ENCODE measurements around the gene COX6A1. TPM values are rescaled to one million over a fixed set of nuclear protein-coding genes. Genes with fewer than 3 reads are reported as not detected.
A peak's percentile ranks its signal among the peaks of the same experiment; 100 is the strongest.

The COX6A1 gene
- total RNA-seq, 1 experiment from 2014 or later, result 2,042 TPM

DNA sequence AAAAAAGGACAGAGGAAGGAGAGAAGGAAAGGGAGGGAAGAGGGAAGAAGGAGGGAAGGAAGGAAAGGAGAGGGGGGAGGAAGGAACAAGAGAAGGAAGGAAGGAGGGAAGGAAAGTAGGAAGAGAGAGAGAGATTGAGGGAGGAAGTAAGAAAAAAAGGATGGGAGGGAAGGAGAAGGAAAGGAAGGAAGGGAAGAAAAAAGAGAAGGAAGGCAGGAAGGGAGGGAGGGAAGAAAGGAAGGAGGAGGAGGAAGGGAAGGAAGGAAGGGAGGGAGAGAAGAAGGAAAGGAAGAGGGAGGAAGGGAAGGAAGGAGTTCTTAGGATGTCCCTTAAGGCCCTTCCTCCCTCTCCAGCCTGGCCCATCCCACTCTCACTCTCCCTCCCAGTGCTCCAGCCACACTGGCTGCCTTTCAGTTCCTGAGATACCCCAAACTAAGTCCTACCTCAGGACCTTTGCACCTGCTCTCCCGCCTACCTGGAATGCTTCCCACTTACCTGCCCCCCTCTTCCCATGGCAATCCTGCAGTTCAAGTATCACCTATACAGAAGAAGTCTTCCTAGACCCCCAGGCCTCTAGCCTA is 47.3 kb upstream of the COX6A1 start:
- Histone ChIP-seq H3K9me2 (replicated peaks; ENCODE audit: low read length) (no peaks in the 10 kb centered on the region), H3K9me3 (ENCODE audit: low read length) (no peaks in the 10 kb centered on the region), H3K9ac (ENCODE audit: low read length) (no peak overlapping the region), H3K4me3 (ENCODE audit: low read length) (no peak overlapping the region), H3K4me1 (ENCODE audit: insufficient read depth, low read length) (peaks cover 5% of the 10 kb centered on the region; the same call in 1 of the 2 replicates), H3K36me3 (ENCODE audit: low read depth, low read length) (no peaks in the 10 kb centered on the region), H3K27ac (ENCODE audit: low read length) (no peak overlapping the region), H3K27me3 (ENCODE audit: low read length) (0 out of 2 replicates have a peak, but pooled peaks cover 6% of the 10 kb centered on the region), H4K20me1 (ENCODE audit: low read length) (no peaks in the 10 kb centered on the region), H2AFZ (ENCODE audit: low read length) (no peak overlapping the region), H3K4me2 (ENCODE audit: low read length) (no peak overlapping the region), H3F3A (ENCODE audit: low read length, unreplicated experiment) (no peaks in the 10 kb centered on the region), H3K79me2 (ENCODE audit: low read length) (no peaks in the 10 kb centered on the region)
- ChIA-PET POLR2A (ENCODE audit: unreplicated experiment) (no interaction called here), CTCF (no interaction called here)
- intact Hi-C loops (cut with micrococcal nuclease), result no loop called here
- no peak for ATAC-seq
- BruUV-seq (replicated peaks), result no TSS peak
- DNase-seq, result no peak
- TF ChIP-seq EZH2 (IDR thresholded peaks at IDR 0.05; ENCODE audit: low read length, unreplicated experiment) (no peak), EZH2phosphoT487 (IDR thresholded peaks at IDR 0.05; ENCODE audit: borderline replicate concordance, low read length) (no peak)
- TF ChIP-seq, protein P1, sequence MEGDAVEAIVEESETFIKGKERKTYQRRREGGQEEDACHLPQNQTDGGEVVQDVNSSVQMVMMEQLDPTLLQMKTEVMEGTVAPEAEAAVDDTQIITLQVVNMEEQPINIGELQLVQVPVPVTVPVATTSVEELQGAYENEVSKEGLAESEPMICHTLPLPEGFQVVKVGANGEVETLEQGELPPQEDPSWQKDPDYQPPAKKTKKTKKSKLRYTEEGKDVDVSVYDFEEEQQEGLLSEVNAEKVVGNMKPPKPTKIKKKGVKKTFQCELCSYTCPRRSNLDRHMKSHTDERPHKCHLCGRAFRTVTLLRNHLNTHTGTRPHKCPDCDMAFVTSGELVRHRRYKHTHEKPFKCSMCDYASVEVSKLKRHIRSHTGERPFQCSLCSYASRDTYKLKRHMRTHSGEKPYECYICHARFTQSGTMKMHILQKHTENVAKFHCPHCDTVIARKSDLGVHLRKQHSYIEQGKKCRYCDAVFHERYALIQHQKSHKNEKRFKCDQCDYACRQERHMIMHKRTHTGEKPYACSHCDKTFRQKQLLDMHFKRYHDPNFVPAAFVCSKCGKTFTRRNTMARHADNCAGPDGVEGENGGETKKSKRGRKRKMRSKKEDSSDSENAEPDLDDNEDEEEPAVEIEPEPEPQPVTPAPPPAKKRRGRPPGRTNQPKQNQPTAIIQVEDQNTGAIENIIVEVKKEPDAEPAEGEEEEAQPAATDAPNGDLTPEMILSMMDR (conservative IDR thresholded peaks at IDR 0.05; ENCODE audit: low read depth, low read length), result no peak

DNA sequence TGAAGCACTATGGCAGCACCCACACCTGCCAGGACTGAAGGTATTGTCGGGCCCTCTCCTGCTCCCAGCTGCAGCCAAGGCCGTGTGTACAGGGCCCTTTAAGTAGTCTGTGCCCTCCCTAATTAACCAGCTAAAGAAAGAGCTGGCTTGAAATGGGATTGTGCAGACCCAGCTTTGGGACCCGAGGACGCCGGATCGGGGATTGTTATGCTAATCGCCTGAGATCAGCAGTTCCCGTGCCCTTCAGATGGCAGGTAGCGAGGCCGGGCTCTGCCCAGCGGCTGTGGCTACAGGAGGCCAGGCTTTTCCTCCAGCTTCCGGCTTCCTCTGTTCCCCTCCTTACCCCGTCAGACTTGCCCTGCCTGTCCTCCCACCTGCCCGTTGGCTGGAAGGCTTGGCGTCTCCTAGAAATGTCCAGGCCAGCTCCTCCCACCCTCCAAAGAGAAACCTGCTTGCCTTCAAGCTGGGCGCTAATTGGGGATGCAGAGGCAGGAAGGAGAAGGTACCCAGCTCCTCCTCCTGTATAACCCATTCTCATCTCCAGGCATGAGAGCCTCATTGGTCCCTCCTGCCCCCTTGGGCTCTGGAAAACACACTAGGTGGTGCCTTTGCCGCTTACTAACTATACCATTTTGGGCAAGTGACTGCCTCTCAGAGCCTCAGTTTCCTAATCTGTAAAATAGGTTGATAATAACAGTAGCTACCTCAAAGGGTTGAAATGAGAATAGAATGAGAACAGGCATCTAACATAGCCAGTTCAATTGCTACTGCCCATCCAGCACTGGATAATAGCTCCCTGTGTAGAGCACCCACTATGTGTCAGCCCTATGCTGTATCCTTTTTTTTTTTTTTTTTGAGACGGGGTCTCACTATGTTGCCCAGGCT is 43.2 kb upstream of the COX6A1 start:
- POLR2A ChIA-PET (ENCODE audit: unreplicated experiment), result interaction anchor here (0.6 kb wide), 1 partner anchor 48 kb away, joined by 3 read pairs; no protein-coding TSS in a partner anchor
- BruUV-seq (replicated peaks), result no TSS peak
- Histone ChIP-seq H3K79me2 (ENCODE audit: low read length) (no peaks in the 10 kb centered on the region), H3K27ac (ENCODE audit: low read length) (no peak overlapping the region), H3K4me3 (ENCODE audit: low read length) (no peak overlapping the region), H3K9me3 (ENCODE audit: low read length) (no peaks in the 10 kb centered on the region), H3K4me2 (ENCODE audit: low read length) (0 out of 2 replicates have a peak overlapping the region, but pooled peaks have one; percentile 0), H3K27me3 (ENCODE audit: low read length) (no peaks in the 10 kb centered on the region), H3K9ac (ENCODE audit: low read length) (no peak overlapping the region), H3K9me2 (replicated peaks; ENCODE audit: low read length) (no peaks in the 10 kb centered on the region), H3K36me3 (ENCODE audit: low read depth, low read length) (no peaks in the 10 kb centered on the region), H4K20me1 (ENCODE audit: low read length) (no peaks in the 10 kb centered on the region), H3K4me1 (ENCODE audit: insufficient read depth, low read length) (peaks cover 5% of the 10 kb centered on the region; the same call in 1 of the 2 replicates), H2AFZ (ENCODE audit: low read length) (peak overlapping the region; percentile 56), H3F3A (ENCODE audit: low read length, unreplicated experiment) (no peaks in the 10 kb centered on the region)
- CTCF ChIA-PET, result no interaction called here
- ATAC-seq (peak; percentile 60), DNase-seq (peak; percentile 57)
- intact Hi-C loops (cut with micrococcal nuclease), result no loop called here
- TF ChIP-seq EZH2 (IDR thresholded peaks at IDR 0.05; ENCODE audit: low read length, unreplicated experiment), result no peak
- TF ChIP-seq, protein P1 (conservative IDR thresholded peaks at IDR 0.05; ENCODE audit: low read depth, low read length), result no peak
- TF ChIP-seq EZH2phosphoT487 (IDR thresholded peaks at IDR 0.05; ENCODE audit: borderline replicate concordance, low read length), result no peak

Measured in PC-3 (cell line).